ENCODE measurements around the gene NRL.

GRCh38 chr14:24146978-24147760, 32.4 kb upstream of the NRL start, which contains the start of gene RNF31:
- TF ChIP-seq CEBPB (IDR thresholded peaks at IDR 0.05; ENCODE audit: low read depth) (no peak), ATF3 (IDR thresholded peaks at IDR 0.05) (no peak), EZH2phosphoT487 (IDR thresholded peaks at IDR 0.05; ENCODE audit: borderline replicate concordance) (no peak), SP1 (IDR thresholded peaks at IDR 0.05; ENCODE audit: low read depth) (no peak), POLR2A (IDR thresholded peaks at IDR 0.05; ENCODE audit: borderline replicate concordance, extremely low read depth, insufficient read depth, insufficient read length) (no peak), POLR2AphosphoS5 (IDR thresholded peaks at IDR 0.05; ENCODE audit: low read depth, low read length) (peak; percentile 76), RAD21 (IDR thresholded peaks at IDR 0.05; ENCODE audit: low read depth) (no peak)
- TF ChIP-seq, protein P1, sequence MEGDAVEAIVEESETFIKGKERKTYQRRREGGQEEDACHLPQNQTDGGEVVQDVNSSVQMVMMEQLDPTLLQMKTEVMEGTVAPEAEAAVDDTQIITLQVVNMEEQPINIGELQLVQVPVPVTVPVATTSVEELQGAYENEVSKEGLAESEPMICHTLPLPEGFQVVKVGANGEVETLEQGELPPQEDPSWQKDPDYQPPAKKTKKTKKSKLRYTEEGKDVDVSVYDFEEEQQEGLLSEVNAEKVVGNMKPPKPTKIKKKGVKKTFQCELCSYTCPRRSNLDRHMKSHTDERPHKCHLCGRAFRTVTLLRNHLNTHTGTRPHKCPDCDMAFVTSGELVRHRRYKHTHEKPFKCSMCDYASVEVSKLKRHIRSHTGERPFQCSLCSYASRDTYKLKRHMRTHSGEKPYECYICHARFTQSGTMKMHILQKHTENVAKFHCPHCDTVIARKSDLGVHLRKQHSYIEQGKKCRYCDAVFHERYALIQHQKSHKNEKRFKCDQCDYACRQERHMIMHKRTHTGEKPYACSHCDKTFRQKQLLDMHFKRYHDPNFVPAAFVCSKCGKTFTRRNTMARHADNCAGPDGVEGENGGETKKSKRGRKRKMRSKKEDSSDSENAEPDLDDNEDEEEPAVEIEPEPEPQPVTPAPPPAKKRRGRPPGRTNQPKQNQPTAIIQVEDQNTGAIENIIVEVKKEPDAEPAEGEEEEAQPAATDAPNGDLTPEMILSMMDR (IDR thresholded peaks at IDR 0.05 in 2 of 3, conservative IDR thresholded peaks at IDR 0.05 in 1 of 3; ENCODE audit: borderline replicate concordance in 1 of 3, insufficient read depth in 1 of 3, low read depth in 2 of 3, low read length in 2 of 3) = no peak
- TF ChIP-seq, protein P2, sequence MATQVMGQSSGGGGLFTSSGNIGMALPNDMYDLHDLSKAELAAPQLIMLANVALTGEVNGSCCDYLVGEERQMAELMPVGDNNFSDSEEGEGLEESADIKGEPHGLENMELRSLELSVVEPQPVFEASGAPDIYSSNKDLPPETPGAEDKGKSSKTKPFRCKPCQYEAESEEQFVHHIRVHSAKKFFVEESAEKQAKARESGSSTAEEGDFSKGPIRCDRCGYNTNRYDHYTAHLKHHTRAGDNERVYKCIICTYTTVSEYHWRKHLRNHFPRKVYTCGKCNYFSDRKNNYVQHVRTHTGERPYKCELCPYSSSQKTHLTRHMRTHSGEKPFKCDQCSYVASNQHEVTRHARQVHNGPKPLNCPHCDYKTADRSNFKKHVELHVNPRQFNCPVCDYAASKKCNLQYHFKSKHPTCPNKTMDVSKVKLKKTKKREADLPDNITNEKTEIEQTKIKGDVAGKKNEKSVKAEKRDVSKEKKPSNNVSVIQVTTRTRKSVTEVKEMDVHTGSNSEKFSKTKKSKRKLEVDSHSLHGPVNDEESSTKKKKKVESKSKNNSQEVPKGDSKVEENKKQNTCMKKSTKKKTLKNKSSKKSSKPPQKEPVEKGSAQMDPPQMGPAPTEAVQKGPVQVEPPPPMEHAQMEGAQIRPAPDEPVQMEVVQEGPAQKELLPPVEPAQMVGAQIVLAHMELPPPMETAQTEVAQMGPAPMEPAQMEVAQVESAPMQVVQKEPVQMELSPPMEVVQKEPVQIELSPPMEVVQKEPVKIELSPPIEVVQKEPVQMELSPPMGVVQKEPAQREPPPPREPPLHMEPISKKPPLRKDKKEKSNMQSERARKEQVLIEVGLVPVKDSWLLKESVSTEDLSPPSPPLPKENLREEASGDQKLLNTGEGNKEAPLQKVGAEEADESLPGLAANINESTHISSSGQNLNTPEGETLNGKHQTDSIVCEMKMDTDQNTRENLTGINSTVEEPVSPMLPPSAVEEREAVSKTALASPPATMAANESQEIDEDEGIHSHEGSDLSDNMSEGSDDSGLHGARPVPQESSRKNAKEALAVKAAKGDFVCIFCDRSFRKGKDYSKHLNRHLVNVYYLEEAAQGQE (IDR thresholded peaks at IDR 0.05; ENCODE audit: low read depth) = no peak

Measured in HCT116 (cell line).